H1 (cell line): ENCODE results near the gene KCNMA1.

Experiments
- ASH2L ChIP-seq: fragments of 200-600, 300-600 bp; sonication (generic); IDR thresholded peaks from one replicate; pipeline ENCODE4 v1.7.1; 2017; ENCODE audit warnings: low read length
- EP300 ChIP-seq, 2 experiments: IDR thresholded peaks; 1 replicate in 1 of 2; 2 replicates in 1 of 2; pipeline ENCODE4 v1.6.1; 2011 to 2012; ENCODE audit warnings: low read depth in 2 of 2, low read length in 2 of 2, mild to moderate bottlenecking in 2 of 2, borderline replicate concordance in 1 of 2, inconsistent platforms in 1 of 2, moderate library complexity in 1 of 2
- EZH2 ChIP-seq: fragments of 200-600 bp; sonication (generic); IDR thresholded peaks from 2 replicates; pipeline ENCODE4 v1.7.1; 2012; ENCODE audit warnings: low read depth, mild to moderate bottlenecking, moderate library complexity, low read length, inconsistent platforms; ENCODE audit not compliant: severe bottlenecking
- NRF1 ChIP-seq: IDR thresholded peaks from 2 replicates; pipeline ENCODE4 v1.6.1; 2011; ENCODE audit warnings: mild to moderate bottlenecking, low read depth, low read length, improper control_type of control experiment
- PHF8 ChIP-seq: fragments of 200-600 bp; sonication (generic); conservative IDR thresholded peaks from 2 replicates; pipeline ENCODE4 v1.7.1; 2012; ENCODE audit warnings: low read depth, mild to moderate bottlenecking, inconsistent platforms, low read length, moderate library complexity
- POLR2A ChIP-seq, 2 experiments: IDR thresholded peaks; 1 replicate in 1 of 2; 2 replicates in 1 of 2; pipeline ENCODE4 v1.6.1; 2011; ENCODE audit warnings: low read depth in 2 of 2, low read length in 2 of 2, mild to moderate bottlenecking in 2 of 2; ENCODE audit errors: control extremely low read depth in 1 of 2
- POLR2AphosphoS5 ChIP-seq: IDR thresholded peaks from 2 replicates; pipeline ENCODE4 v1.6.1; 2011; ENCODE audit warnings: low read depth, low read length
- RNF2 ChIP-seq: fragments of 200-900, 300-1000 bp; sonication (generic); IDR thresholded peaks from 2 replicates; pipeline ENCODE4 v1.7.1; 2016; ENCODE audit warnings: borderline replicate concordance, low read depth, mild to moderate bottlenecking, antibody characterized with exemption, low read length; ENCODE audit not compliant: poor library complexity, severe bottlenecking; ENCODE audit errors: missing control alignments
- SRF ChIP-seq: IDR thresholded peaks from 2 replicates; pipeline ENCODE4 v1.6.1; 2011; ENCODE audit warnings: mild to moderate bottlenecking, low read depth, low read length, moderate library complexity
- TAF1 ChIP-seq: IDR thresholded peaks from 2 replicates; pipeline ENCODE4 v1.6.1; 2011; ENCODE audit warnings: mild to moderate bottlenecking, low read depth, low read length
- TAF7 ChIP-seq: optimal IDR thresholded peaks from 2 replicates; pipeline ENCODE3; 2011; ENCODE audit warnings: low read depth, mild to moderate bottlenecking, inconsistent platforms, low read length, moderate library complexity, borderline replicate concordance
- TF ChIP-seq, protein P1 (sequence below), 3 experiments: IDR thresholded peaks; 1 replicate in 2 of 3; 2 replicates in 1 of 3; pipeline versions ENCODE4 v1.5.1 to v1.6.1; 2011; ENCODE audit warnings: low read length in 3 of 3, mild to moderate bottlenecking in 3 of 3, inconsistent platforms in 2 of 3, low read depth in 1 of 3, moderate library complexity in 1 of 3; ENCODE audit not compliant: insufficient read depth in 1 of 3; ENCODE audit errors: control extremely low read depth in 1 of 3

DNA sequence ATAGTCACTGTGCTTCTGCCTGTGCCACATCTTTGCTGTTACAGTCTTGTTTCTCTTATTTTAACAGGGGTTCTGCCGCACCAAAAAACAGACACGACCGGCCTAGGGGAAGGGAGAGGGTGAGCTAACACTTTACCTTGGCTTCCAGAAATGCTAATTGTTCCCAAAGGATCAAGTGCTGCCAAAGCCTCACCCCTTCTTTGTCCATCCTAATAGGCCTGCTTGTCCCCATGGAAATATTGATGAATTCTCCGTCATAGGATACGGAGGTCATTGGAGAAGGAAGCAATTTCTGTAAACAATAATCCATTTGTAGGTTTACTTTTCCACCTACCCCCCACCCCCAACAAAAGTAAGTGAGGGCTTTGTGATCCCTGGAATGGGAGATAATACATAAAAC, 567.3 kb downstream of the KCNMA1 start:
- TF ChIP-seq RNF2 (no peak), POLR2A (IDR thresholded peaks at IDR 0.05; ENCODE audit: control extremely low read depth in 1 of 2, low read depth in 2 of 2, low read length in 2 of 2) (no peak), TAF7 (no peak), SRF (no peak), EZH2 (no peak), NRF1 (no peak), ASH2L (no peak), TAF1 (no peak), EP300 (IDR thresholded peaks at IDR 0.05; ENCODE audit: borderline replicate concordance in 1 of 2, low read depth in 2 of 2, low read length in 2 of 2) (no peak), PHF8 (no peak), POLR2AphosphoS5 (no peak)
- TF ChIP-seq, protein P1, sequence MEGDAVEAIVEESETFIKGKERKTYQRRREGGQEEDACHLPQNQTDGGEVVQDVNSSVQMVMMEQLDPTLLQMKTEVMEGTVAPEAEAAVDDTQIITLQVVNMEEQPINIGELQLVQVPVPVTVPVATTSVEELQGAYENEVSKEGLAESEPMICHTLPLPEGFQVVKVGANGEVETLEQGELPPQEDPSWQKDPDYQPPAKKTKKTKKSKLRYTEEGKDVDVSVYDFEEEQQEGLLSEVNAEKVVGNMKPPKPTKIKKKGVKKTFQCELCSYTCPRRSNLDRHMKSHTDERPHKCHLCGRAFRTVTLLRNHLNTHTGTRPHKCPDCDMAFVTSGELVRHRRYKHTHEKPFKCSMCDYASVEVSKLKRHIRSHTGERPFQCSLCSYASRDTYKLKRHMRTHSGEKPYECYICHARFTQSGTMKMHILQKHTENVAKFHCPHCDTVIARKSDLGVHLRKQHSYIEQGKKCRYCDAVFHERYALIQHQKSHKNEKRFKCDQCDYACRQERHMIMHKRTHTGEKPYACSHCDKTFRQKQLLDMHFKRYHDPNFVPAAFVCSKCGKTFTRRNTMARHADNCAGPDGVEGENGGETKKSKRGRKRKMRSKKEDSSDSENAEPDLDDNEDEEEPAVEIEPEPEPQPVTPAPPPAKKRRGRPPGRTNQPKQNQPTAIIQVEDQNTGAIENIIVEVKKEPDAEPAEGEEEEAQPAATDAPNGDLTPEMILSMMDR (IDR thresholded peaks at IDR 0.05; ENCODE audit: control extremely low read depth in 1 of 3, insufficient read depth in 1 of 3, low read depth in 1 of 3, low read length in 3 of 3) = no peak
